HL-60/S4 treated with retinoic acid at 250 ng/mL for 4 days and 3 days (cell line): ENCODE measurements around the gene HAGH.

ENCODE experiments used
- in situ Hi-C: fragments of 300-500 bp; cut with MboI; formaldehyde crosslinking; loops from 2 replicates; pipeline ENCODE4 v1.7.0; 2022; ENCODE audit warnings: low sequenced_read_pairs

HAGH gene

GRCh38 chr16:1789643-1790045, 37.0 kb downstream of the HAGH start:
- in situ Hi-C loops, result no loop called here

GRCh38 chr16:1788708-1789100, 37.9 kb downstream of the HAGH start:
- in situ Hi-C loops, result no loop called here

DNA sequence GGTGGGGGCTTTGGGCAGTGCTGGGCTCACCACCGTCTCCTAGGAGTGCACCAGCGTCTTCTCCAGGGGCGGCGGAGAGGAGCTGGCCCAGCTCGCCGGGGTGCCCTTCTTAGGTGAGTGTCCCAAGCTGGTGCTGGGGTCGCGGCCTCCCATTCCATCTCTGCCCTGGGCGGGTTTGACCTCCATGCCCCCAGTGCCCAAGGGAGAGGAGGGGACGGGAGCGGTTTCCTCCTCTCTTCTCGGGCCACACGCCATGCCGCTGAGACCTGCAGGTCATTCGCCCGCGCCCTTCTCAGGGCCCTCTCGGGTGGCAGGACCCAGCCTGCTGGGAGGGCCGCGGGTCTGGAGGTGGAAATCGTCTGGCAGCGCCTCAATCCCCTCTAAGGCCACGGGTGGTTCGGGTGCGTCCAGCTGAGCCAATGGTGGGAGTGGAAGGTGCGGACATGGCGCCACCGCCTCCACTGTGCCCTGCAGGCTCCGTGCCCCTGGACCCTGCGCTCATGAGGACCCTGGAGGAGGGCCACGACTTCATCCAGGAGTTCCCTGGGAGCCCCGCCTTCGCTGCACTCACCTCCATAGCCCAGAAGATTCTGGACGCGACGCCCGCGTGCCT, 38.4 kb downstream of the HAGH start:
- in situ Hi-C loops, result no loop called here

GRCh38 chr16:1787322-1788094, 39.1 kb downstream of the HAGH start:
- in situ Hi-C loops, result no loop called here

DNA sequence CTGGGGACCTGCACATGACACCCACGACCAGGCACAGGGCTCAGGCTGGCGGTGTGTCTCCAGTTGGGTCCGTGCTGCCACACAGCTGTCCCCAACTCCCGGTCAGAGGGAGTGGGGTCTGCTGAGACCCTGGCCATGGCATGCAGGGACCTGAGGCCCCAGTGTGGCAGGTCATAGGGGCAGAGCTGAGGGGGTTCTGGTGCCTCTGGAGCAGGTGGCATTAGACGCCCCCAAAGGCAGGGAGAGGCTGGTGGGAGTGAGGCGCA, 39.6 kb downstream of the HAGH start:
- in situ Hi-C loops, result no loop called here

- in situ Hi-C loops, result no loop called here
Observed at GRCh38 chr16:1786242-1787055, 40.2 kb downstream of the HAGH start.

DNA sequence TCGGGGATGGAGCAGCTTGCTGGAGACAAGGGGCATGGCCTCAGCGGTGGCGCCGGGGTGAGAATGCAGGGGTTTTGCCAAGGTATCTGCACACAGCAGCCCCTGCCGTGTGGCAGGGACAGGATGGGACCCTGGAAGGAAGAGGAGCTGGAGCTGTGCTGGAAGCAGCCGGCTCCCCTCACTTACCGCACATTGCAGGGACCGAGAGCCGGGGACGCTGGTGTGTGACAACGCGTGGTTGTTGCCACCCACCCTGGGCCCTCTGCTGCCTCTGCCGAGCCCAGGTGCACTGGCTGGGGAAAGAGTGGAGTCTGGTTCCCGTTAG, 40.8 kb downstream of the HAGH start:
- in situ Hi-C loops, result no loop called here

DNA sequence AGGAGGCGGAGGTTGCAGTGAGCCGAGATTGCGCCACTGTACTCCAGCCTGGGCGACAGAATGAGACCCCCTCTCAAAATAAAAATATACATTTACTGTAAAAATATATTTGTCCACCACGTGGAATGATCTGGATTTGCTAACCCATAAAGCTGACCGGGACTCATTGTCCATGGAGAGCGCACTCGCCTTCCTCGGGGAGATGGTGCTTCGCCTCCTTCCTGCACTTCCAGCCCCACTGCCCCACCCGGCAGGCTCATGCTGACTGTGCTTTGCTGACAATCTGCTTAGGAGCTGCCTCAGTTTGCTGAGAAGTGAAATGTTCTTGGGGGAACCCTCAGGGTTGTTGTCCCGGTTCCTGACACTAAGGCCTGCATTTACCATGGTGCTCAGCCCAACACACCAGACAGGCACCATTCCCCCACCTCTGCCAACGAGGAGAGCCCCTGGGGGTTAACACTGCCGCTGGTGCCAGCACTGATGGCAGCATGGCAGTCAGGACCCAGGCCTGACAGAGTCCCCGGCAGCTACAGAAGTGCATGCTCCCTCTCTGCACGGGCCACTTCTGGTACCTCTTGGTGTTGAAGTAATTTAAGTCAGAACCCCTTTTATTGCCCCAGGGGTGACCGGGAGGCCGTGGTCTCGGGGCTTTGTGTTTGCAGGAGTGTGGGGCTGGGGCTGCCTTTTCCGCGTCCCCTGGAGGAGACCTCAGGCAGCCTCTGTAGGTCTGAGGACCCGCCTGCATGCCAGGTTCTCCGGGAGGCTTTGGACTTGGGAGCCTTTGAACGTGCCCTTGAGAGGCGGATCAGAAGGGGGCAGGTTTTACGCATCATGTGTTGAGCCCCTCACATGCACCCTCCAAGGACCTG, 41.4 kb downstream of the HAGH start:
- in situ Hi-C loops, result no loop called here

DNA sequence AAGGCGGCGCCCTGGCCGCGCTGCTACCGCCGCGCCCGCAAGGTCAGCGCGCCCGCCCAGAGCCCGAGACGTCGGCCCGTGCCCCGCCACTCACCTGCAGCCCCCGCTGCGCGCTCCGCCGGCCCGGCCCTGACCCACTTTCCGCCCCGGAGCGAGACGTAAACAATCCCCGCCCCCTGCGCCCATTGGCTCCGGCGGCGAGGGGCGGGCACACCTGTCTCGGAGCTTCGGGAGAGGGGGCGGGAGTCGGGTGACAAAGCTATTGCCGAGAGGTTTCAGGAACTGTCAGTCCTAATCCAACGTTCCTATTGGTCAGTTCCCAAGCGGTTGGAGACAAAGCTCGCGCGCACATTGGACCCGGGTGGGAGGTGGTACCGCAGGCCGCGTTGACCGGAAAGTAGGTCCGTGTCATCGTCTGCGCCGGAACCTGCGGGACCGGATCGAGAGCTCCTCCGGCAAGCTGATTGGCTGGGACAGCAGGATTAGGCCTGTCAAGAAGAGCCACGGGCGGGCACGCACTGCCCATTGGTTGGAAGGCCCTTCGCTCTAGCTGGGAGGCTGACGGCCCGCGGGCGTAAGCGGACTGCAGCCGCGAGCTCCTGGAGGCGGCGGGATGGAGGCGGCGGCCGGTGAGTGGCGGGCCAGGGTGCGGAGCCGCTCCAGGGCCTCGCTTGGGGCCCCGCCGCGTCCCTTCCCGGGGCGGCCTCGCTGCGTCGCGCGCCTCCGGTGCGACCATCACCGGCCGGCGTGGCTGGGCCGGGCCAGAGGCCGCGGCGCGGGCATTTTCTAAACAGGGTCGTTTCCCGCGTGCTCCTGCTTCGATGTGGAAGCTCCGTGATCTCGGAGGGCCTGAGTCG, 44.0 kb downstream of the HAGH start, which contains the start of the genes NUBP2 and SPSB3:
Gene NUBP2, plus strand, starts transcription at position 553 of the 857 bp plus-strand sequence. Its CDS starts 61 bp downstream, at position 614.
Gene SPSB3, minus strand, starts transcription at position 164 of the 857 bp plus-strand sequence. CDS start 1,088 bp downstream, outside the sequence.
- in situ Hi-C loops, result no loop called here

DNA sequence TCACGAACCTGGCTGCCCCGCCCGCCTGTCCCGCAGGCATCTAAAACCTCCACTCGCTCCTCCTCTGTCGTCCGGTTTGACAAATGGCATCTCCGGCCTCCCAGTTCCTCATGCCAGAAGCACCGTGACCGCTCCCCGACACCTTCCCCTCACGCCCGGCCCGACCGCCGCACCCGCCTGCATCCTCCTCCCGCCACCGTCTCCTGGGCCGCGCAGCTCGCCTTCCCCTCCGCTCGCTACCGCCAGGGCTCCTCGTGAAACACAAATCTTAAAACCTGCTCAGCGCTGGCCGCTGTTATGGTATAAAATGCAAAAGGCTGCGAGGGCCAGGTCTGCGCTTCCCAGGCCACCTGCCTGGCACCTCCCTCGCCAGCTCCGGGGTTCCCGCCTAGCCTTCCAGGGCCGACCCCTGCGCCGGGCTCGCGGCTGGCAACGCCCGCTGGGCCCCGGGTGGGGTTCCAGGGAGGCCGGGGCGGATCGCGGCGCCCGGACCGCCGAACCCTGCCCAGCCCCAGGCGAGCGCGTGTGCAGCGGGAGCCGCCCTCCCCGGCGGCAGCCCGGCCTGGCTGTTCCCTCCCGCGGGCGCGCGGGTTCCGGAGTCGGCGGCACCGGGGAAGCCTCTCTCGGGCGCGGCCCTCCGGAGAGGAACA, 44.7 kb downstream of the HAGH start:
- in situ Hi-C loops, result no loop called here

DNA sequence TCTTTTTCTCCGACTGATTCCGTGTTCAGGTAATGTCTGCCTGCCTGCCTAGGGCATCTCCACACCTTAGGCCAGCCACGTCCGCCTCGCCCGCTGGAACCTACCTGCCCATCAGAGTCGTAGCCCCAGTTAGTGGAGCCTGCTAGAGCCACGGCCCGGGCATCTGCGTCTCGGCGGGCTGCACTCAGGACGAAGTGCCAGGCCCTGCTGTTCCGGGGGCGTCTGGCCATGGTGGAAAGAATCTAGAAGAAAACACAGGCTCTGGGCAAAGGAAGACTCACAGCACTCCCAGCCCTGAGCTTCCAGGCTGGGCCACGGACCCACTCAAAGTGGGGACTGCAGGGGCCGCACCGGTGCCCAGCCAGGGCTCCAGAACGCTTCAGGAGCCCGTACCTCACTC, 45.4 kb downstream of the HAGH start:
- in situ Hi-C loops, result no loop called here

DNA sequence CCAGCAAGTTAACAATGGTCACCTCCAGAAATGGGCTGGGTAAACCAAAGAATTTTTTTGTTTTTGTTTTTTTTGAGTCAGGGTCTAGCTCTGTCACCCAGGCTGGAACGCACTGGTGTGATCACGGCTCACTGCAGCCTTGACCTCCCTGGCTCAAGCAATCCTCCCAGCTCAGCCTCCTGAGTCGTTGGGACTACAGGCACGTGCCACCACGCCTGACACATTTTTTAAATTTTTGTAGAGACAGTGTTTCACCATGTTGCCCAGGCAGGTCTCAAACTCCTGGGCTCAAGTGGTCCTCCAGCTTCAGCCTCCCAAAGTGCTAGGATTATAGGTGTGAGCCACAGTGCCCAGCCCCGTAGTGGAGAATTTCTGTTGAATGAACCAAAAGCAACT, 46.0 kb downstream of the HAGH start:
- in situ Hi-C loops, result no loop called here

DNA sequence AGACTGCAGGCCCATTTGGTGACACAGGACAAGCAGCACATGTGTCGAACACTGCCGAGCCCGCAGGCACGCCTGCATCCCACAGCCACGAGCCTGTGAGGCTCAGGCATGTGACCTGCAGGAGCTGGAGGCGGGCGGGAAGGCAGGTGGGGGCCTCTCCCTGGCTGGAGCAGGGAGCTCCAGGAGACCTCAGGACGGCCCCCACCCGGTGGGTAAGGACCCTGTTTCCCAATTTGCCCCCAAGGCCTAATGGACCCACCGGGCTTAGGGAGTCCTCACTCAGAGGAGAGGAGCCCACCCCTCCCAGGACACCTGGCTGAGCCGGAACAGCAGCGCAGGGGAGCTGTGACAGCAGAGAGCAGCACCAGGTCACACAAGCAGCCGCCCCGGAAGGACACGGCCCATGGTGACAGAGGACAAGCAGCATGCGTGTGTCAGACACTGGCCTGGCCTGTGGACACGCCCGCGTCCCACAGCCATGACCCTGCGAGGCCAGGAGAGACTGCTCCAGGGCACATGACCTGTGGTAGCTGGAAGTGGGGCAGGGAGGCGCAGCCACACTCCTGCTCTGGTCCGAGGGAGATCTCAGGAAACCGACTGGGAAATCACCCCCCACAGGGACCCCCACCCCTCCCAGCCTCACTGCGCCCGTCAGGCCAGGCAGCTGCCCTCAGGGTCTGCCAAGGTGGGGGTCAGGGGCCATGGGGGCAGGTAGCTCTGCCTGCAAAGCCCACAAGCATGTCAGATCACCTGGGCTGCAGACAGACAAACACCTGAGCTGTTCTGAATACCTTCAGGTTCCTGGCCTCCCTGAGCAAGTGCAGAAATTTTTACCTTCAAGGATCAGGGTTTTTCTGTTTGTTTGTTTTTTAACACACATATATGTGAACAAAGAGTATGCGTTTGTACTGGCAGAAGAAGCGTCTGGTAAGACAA, 46.6 kb downstream of the HAGH start:
- in situ Hi-C loops, result no loop called here

DNA sequence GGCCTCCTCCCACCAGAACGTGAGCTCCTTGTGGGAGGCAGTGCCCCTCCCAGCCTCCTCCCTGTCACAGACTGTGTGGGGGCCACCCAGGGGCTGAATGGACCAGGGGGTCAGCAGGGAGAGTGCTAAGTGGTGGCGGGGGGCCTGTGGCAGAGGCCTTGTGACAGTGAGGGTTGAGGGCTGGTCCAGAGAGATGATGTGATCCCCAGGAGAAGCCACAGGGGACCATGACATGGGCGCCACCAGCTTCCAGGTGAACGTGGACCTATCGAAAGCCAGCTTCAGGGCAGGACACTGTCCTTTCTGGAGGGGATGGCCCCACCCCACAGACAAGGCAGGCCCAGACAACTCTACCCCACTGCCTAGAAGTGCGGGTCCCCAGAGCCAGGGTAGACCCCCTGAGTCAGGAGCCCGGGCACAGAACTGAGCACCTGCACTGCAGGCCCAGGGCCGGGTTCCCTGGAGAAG, 47.4 kb downstream of the HAGH start:
- in situ Hi-C loops, result no loop called here

DNA sequence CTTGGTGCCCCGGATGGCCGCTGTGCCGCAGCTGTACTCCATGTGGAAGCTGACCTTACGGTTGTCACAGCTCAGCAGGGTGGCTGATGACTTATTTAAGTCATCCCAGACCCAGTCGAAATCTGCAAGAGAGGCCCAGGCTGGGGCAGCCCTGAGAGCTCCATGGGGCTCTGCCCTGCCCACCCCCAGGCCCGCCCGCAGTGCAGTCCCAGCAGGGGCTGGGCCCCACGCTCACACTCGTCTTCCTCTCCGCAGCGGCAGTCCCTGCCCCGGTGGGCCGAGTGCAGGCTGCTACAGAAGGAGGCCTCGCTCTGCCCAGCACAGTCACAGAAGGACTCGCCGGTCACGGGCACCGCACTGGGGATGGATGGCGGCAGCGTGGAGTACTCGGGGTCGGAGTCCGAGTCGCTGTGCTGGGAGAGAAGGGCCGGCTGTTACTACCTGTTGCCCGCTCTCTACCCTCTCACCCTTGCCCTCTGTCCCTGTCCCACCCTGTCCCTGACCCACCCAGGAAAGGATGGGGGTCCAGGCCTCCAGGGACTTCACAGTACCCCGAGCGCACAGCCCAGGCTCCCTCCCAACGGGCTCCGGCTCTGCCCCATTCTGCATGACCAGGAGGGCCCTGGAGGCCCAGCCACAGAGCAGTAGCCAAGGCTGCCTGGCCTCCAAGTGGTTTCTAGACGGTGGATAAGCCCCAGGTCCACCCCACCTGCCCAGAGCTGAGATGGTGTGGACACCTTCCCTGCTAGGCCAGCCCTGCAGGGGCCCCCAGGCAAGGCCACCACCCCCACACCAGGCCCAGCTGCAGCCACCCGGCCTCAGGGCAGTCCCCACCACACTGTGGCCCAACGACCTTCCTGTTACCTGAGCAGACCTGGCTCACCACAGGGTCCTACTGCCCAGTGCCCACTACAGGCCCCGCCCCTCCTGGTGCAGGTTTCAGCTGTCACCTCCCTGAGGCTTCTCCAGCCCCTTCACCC, 48.1 kb downstream of the HAGH start:
- in situ Hi-C loops, result no loop called here

DNA sequence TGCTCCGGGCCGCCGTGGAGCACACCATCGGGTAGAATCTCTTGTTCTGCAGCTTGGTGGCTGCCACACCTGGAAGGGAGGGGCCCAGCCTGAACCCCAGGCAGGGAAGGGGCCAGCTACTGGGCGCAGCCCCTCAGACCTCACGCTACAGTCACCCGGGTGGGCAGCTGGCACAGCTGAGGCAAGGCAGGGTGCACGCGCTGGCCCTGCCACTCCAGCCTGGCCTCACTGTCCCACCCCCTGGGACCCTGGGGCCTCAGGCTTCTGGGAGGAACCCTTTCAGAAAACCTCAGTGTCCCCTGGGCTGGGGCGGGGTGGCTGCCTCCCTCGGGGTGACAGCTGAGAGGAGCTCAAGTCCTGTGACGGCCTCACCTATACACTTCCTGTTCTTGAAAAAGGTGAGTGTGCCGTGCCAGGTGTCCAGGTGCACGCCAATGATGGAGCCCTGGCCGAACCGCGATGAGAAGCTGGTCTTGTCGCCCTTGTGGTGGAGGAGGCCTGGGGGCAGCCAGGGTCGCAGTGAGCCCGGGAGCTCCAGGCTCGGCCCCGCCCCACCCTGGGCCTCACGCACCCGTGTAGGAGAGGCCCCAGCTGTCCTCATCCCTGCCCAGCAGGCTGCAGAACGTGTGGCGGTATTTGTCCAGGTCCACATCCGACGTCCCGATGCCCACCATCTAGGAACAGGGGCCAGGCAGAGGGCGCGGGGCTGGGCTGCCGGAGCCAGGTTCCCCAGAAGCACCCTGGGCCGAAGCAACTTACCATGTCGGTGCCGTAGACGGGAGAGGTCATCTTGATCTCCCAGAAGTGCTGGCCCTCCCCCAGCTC, 49.0 kb downstream of the HAGH start:
- in situ Hi-C loops, result no loop called here
